Forelimb muscle (tissue), 1 donor: Measurements from ENCODE around the gene AARSD1. TPM values are rescaled to one million over a fixed set of nuclear protein-coding genes. Genes with fewer than 3 reads are reported as not detected.
"Not testable (repeated sequence)": the region's sequence is repeated elsewhere in the genome, so short reads cannot be mapped to it uniquely, and the experiment has no call there.

Experiments
- DNase-seq: peaks from one replicate; pipeline ENCODE4 v3.0.0-alpha.2; 2013; ENCODE audit warnings: low read depth
- polyA plus RNA-seq: library from polyadenylated mRNA; unstranded; fragments of 120-200 nt; gene quantifications from one replicate; pipeline ENCODE4 v1.2.1, GENCODE V29; 2013; ENCODE audit not compliant: insufficient read length

AARSD1 gene
- polyA plus RNA-seq, 1 donor = 61.8 TPM

GRCh38 chr17:42920106-42920900, 44.0 kb downstream of the AARSD1 start:
- DNase-seq = no peak

GRCh38 chr17:42919522-42920077, 44.7 kb downstream of the AARSD1 start:
- DNase-seq = not testable (repeated sequence)

GRCh38 chr17:42918902-42919521, 45.2 kb downstream of the AARSD1 start:
- no peak for DNase-seq

GRCh38 chr17:42917236-42917603, 47.0 kb downstream of the AARSD1 start:
- DNase-seq = no peak

- DNase-seq = not testable (repeated sequence)
Measured at GRCh38 chr17:42916388-42917235, 47.6 kb downstream of the AARSD1 start.

GRCh38 chr17:42915288-42915687, 49.0 kb downstream of the AARSD1 start:
- DNase-seq = not testable (repeated sequence)

GRCh38 chr17:42913981-42914617, 50.2 kb downstream of the AARSD1 start:
- no peak for DNase-seq

- no peak for DNase-seq
Measured at GRCh38 chr17:42913522-42913921, 50.7 kb downstream of the AARSD1 start.

GRCh38 chr17:42908872-42909700, 55.2 kb downstream of the AARSD1 start:
- DNase-seq = no peak

- no peak for DNase-seq
Measured at GRCh38 chr17:42906772-42907446, 57.3 kb downstream of the AARSD1 start.

- DNase-seq = no peak
Measured at GRCh38 chr17:42904110-42904469, 60.2 kb downstream of the AARSD1 start.

- DNase-seq = no peak
Measured at GRCh38 chr17:42901535-42902229, 62.6 kb downstream of the AARSD1 start.

Other genes starting within 250 kb of the AARSD1 start
- gene EZH1, start 219.4 kb downstream of the AARSD1 start, polyA plus RNA-seq = 22.6 TPM
- gene RAMP2, start 203.2 kb downstream of the AARSD1 start, polyA plus RNA-seq = 64.1 TPM
- 27.7 TPM for gene VPS25, start 191.0 kb downstream of the AARSD1 start, polyA plus RNA-seq
- gene WNK4, start 183.8 kb downstream of the AARSD1 start, polyA plus RNA-seq = 0.43 TPM
- 50.6 TPM for gene COA3, start 165.8 kb downstream of the AARSD1 start, polyA plus RNA-seq
- gene CNTD1, start 165.6 kb downstream of the AARSD1 start, polyA plus RNA-seq = 0.70 TPM
- gene BECN1, start 140.2 kb downstream of the AARSD1 start, polyA plus RNA-seq = 41.7 TPM
- gene PSME3, start 131.1 kb downstream of the AARSD1 start, polyA plus RNA-seq = 45.7 TPM
- gene AOC2, start 119.9 kb downstream of the AARSD1 start, polyA plus RNA-seq = 1.0 TPM
- 13.3 TPM for gene AOC3, start 113.3 kb downstream of the AARSD1 start, polyA plus RNA-seq
- not detected for gene G6PC1, start 63.7 kb downstream of the AARSD1 start, polyA plus RNA-seq
- gene PTGES3L, start 15.6 kb upstream of the AARSD1 start, polyA plus RNA-seq = 88.8 TPM
- gene RUNDC1, start 16.1 kb upstream of the AARSD1 start, polyA plus RNA-seq = 8.1 TPM
- gene RPL27, start 34.0 kb upstream of the AARSD1 start, polyA plus RNA-seq = 2,614 TPM
- gene IFI35, start 42.3 kb upstream of the AARSD1 start, polyA plus RNA-seq = 3.4 TPM
- 59.9 TPM for gene VAT1, start 57.9 kb upstream of the AARSD1 start, polyA plus RNA-seq
- 0.49 TPM for gene RND2, start 60.8 kb upstream of the AARSD1 start, polyA plus RNA-seq
- 8.9 TPM for gene BRCA1, start 160.9 kb upstream of the AARSD1 start, polyA plus RNA-seq
- gene NBR1, start 206.8 kb upstream of the AARSD1 start, polyA plus RNA-seq = 57.5 TPM
- 8.8 TPM for gene TMEM106A, start 247.4 kb upstream of the AARSD1 start, polyA plus RNA-seq